HEK293 (cell line): ENCODE data around the gene NCOA3.
A peak's percentile ranks its signal among the peaks of the same experiment; 100 is the strongest.

Source experiments
- CTCF ChIA-PET: fragments of 350-600 bp; formaldehyde crosslinking; extraction: SDS; loops from one replicate; lab custom pipeline; 2021; ENCODE audit warnings: antibody characterized with exemption; lab: Yijun Ruan, JAX
- POLR2A ChIA-PET: fragments of 300-600 bp; formaldehyde crosslinking; extraction: SDS; loops from one replicate; lab custom pipeline; 2020; ENCODE audit warnings: antibody characterized with exemption, inconsistent platforms; lab: Yijun Ruan, JAX
- H3K27ac ChIP-seq: fragments of 200-500 bp; sonication (Bioruptor generic); 2 replicates; pipeline ENCODE4 v1.5.1; 2014; ENCODE audit warnings: low read depth, low read length, control low read depth, inconsistent platforms; ENCODE audit errors: extremely low read depth
- H3K36me3 ChIP-seq, 2 experiments: fragments of 200-500 bp in 1 of 2; sonication (Bioruptor generic) in 1 of 2; 1 replicate in 1 of 2; 2 replicates in 1 of 2; pipeline ENCODE4 v1.5.1; 2014 to 2017; ENCODE audit warnings: inconsistent platforms in 2 of 2, low read length in 2 of 2; ENCODE audit not compliant: control insufficient read depth in 2 of 2, insufficient read depth in 1 of 2
- H3K4me1 ChIP-seq: fragments of 200-500 bp; sonication (Bioruptor generic); 2 replicates; pipeline ENCODE4 v1.5.1; 2014; ENCODE audit warnings: mild to moderate bottlenecking, low read length, inconsistent platforms; ENCODE audit not compliant: control insufficient read depth, insufficient read depth
- H3K4me3 ChIP-seq: 2 replicates; pipeline ENCODE4 v1.5.1; 2011; ENCODE audit warnings: low read depth, mild to moderate bottlenecking, control low read depth, low read length, moderate library complexity
- H3K9me3 ChIP-seq: fragments of 200-500 bp; sonication (Bioruptor generic); 2 replicates; pipeline ENCODE4 v1.5.1; 2014; ENCODE audit warnings: low read depth, low read length, inconsistent platforms; ENCODE audit not compliant: control insufficient read depth, insufficient read depth
- ATF2 ChIP-seq: fragments of 450-650 bp; formaldehyde crosslinking; IDR thresholded peaks from 2 replicates; pipeline ENCODE4 v1.5.1; 2016; ENCODE audit warnings: missing biosample characterization, missing genetic modification characterization, low read depth
- CTCF ChIP-seq: fragments of 450-650 bp; formaldehyde crosslinking; IDR thresholded peaks from 2 replicates; pipeline ENCODE4 v1.5.1; 2016; ENCODE audit warnings: missing biosample characterization, missing genetic modification characterization
- PRDM2 ChIP-seq: fragments of 450-650 bp; formaldehyde crosslinking; IDR thresholded peaks from 2 replicates; pipeline ENCODE4 v1.5.1; 2016; ENCODE audit warnings: missing biosample characterization, missing genetic modification characterization, borderline replicate concordance
- REST ChIP-seq: fragments of 450-650 bp; formaldehyde crosslinking; IDR thresholded peaks from 2 replicates; pipeline ENCODE4 v1.5.1; 2016; ENCODE audit warnings: missing biosample characterization, missing genetic modification characterization
- YY2 ChIP-seq: fragments of 450-650 bp; formaldehyde crosslinking; IDR thresholded peaks from 2 replicates; pipeline ENCODE4 v1.5.1; 2016; ENCODE audit warnings: missing biosample characterization, missing genetic modification characterization
- ZBTB11 ChIP-seq: fragments of 450-650 bp; formaldehyde crosslinking; conservative IDR thresholded peaks from 2 replicates; pipeline ENCODE4 v1.5.1; 2016; ENCODE audit warnings: low read depth, missing biosample characterization, missing genetic modification characterization
- ZBTB17 ChIP-seq: fragments of 450-650 bp; formaldehyde crosslinking; IDR thresholded peaks from 2 replicates; pipeline ENCODE4 v1.5.1; 2016; ENCODE audit warnings: missing biosample characterization, missing genetic modification characterization
- ZIC2 ChIP-seq: fragments of 450-650 bp; formaldehyde crosslinking; IDR thresholded peaks from 2 replicates; pipeline ENCODE4 v1.5.1; 2016; ENCODE audit warnings: missing biosample characterization, missing genetic modification characterization
- ZNF2 ChIP-seq: fragments of 450-650 bp; formaldehyde crosslinking; IDR thresholded peaks from 2 replicates; pipeline ENCODE4 v1.5.1; 2016; ENCODE audit warnings: missing biosample characterization, missing genetic modification characterization
- ZNF239 ChIP-seq: fragments of 450-650 bp; formaldehyde crosslinking; IDR thresholded peaks from 2 replicates; pipeline ENCODE4 v1.5.1; 2016; ENCODE audit warnings: missing biosample characterization, missing genetic modification characterization
- ZNF37A ChIP-seq: fragments of 450-650 bp; IDR thresholded peaks from 2 replicates; pipeline ENCODE4 v1.5.1; 2018; ENCODE audit warnings: missing biosample characterization, missing genetic modification characterization
- ZNF639 ChIP-seq: fragments of 450-650 bp; formaldehyde crosslinking; IDR thresholded peaks from 2 replicates; pipeline ENCODE4 v1.5.1; 2016; ENCODE audit warnings: missing biosample characterization, missing genetic modification characterization
- ZNF658 ChIP-seq: fragments of 450-650 bp; formaldehyde crosslinking; IDR thresholded peaks from 2 replicates; pipeline ENCODE4; 2016; ENCODE audit warnings: missing biosample characterization, missing genetic modification characterization
- ZSCAN16 ChIP-seq: fragments of 450-650 bp; formaldehyde crosslinking; IDR thresholded peaks from 2 replicates; pipeline ENCODE4 v1.5.1; 2016; ENCODE audit warnings: missing biosample characterization, missing genetic modification characterization
- ZSCAN5A ChIP-seq: fragments of 450-650 bp; formaldehyde crosslinking; IDR thresholded peaks from 2 replicates; pipeline ENCODE4 v1.5.1; 2016; ENCODE audit warnings: missing biosample characterization, missing genetic modification characterization

NCOA3 gene

GRCh38 chr20:47652301-47652700, 150.6 kb downstream of the NCOA3 start:
- POLR2A ChIA-PET = no interaction called here
- H3K4me1 ChIP-seq = no peaks in the 10 kb centered on the region
- H3K4me3 ChIP-seq = no peak overlapping the region
- peaks cover 11 to 61% of the 10 kb centered on the region in 2 experiments for H3K36me3 ChIP-seq
- H3K9me3 ChIP-seq = no peaks in the 10 kb centered on the region
- H3K27ac ChIP-seq = no peak overlapping the region
- TF ChIP-seq PRDM2 = no peak
- no peak for TF ChIP-seq ZSCAN16
- TF ChIP-seq ATF2 (tag by site-specific recombination) = peak; percentile 47; the same call in 1 of the 2 replicates
- TF ChIP-seq YY2 (tag by site-specific recombination) = no peak
- TF ChIP-seq ZIC2 (tag by site-specific recombination) = no peak
- no peak for TF ChIP-seq ZBTB17 (tag by site-specific recombination)
- TF ChIP-seq ZNF239 (tag by site-specific recombination) = no peak
- TF ChIP-seq ZNF639 (tag by site-specific recombination) = no peak
- TF ChIP-seq, all 188 proteins: peak for 1
- CTCF ChIA-PET = interaction anchor here (0.6 to 1.0 kb wide), 4 partner anchors 10 to 968 kb away, joined by 3 to 6 read pairs (median 4); no protein-coding TSS in a partner anchor

GRCh38 chr20:47652794-47653193, 151.1 kb downstream of the NCOA3 start:
- H3K36me3 ChIP-seq = peaks cover 11 to 66% of the 10 kb centered on the region in 2 experiments
- POLR2A ChIA-PET = no interaction called here
- no peak for TF ChIP-seq ZNF658 (tag by site-specific recombination)
- no peak for TF ChIP-seq ZSCAN5A
- no peak for TF ChIP-seq CTCF (tag by site-specific recombination)
- TF ChIP-seq ZNF37A = no peak
- no peak for TF ChIP-seq ZBTB11 (tag by site-specific recombination)
- TF ChIP-seq ZNF2 (tag by site-specific recombination) = no peak
- no peak for TF ChIP-seq REST

More at GRCh38 chr20:47652794-47653193, 151.1 kb downstream of the NCOA3 start:
- Histone ChIP-seq H3K4me1 (no peaks in the 10 kb centered on the region), H3K9me3 (no peaks in the 10 kb centered on the region), H3K27ac (no peak overlapping the region), H3K4me3 (no peak overlapping the region)
- CTCF ChIA-PET = interaction anchor here (0.6 to 1.0 kb wide), 4 partner anchors 9 to 968 kb away, joined by 3 to 6 read pairs (median 4); no protein-coding TSS in a partner anchor
